C4-2B (cell line): ENCODE data around the gene RPSA.

ENCODE experiments used
- CTCF ChIP-seq: fragments of 450-650 bp; conservative IDR thresholded peaks from 2 replicates; pipeline ENCODE4 v1.5.1; 2017; ENCODE audit warnings: mild to moderate bottlenecking
- ZFX ChIP-seq: fragments of 450-650 bp; IDR thresholded peaks from 2 replicates; pipeline ENCODE4 v1.6.1; 2017

- TF ChIP-seq CTCF (no peak), ZFX (no peak)
Observed at GRCh38 chr3:39440316-39440715, 33.8 kb downstream of the RPSA start.
